PC-9 (cell line): Measurements from ENCODE around the gene DCAKD. TPM values are rescaled to one million over a fixed set of nuclear protein-coding genes. Genes with fewer than 3 reads are reported as not detected.

Experiments
- BruUV-seq: library from RNA; stranded (reverse); fragments of 400-500 nt; replicated peaks from 2 replicates; lab custom pipeline; 2021; lab: Mats Ljungman, UMichigan
- CTCF ChIA-PET: fragments of 300-600 bp; sonication (Branson Sonifier 250); formaldehyde crosslinking; loops from one replicate; lab custom pipeline; 2022; ENCODE audit warnings: antibody characterized with exemption; lab: Charles Lee
- POLR2A ChIA-PET: fragments of 300-600 bp; sonication (Branson Sonifier 250); formaldehyde crosslinking; loops from one replicate; lab custom pipeline; 2022; ENCODE audit warnings: antibody characterized with exemption; ENCODE audit not compliant: unreplicated experiment; lab: Charles Lee
- DNase-seq, 2 experiments: peaks; one replicate each; pipeline versions ENCODE4 v3.0.0 to v3.0.0-alpha.2; 2015 to 2022; ENCODE audit warnings: mixed read lengths in 1 of 2
- H2AFZ ChIP-seq: fragments of 200-600 bp; sonication (generic); 2 replicates; pipeline ENCODE4 v1.8.1; 2017; ENCODE audit warnings: antibody characterized with exemption
- H3F3A ChIP-seq: fragments of 200-600 bp; sonication (generic); 2 replicates; pipeline ENCODE4 v1.8.1; 2017; ENCODE audit warnings: antibody characterized with exemption, mild to moderate bottlenecking, low read depth; ENCODE audit not compliant: insufficient read depth
- H3K27ac ChIP-seq: fragments of 200-600 bp; sonication (generic); 2 replicates; pipeline ENCODE4 v1.6.1; 2016; ENCODE audit warnings: mixed run types
- H3K27me3 ChIP-seq: fragments of 200-600 bp; sonication (generic); 2 replicates; pipeline ENCODE4 v1.6.1; 2016; ENCODE audit warnings: low read depth, mixed run types; ENCODE audit not compliant: insufficient read depth
- H3K36me3 ChIP-seq: fragments of 200-600 bp; sonication (generic); 2 replicates; pipeline ENCODE4 v1.6.1; 2016; ENCODE audit warnings: low read depth, mixed run types
- H3K4me1 ChIP-seq: fragments of 200-600 bp; sonication (generic); replicated peaks from 2 replicates; pipeline ENCODE4 v1.6.1; 2016; ENCODE audit warnings: mixed run types; ENCODE audit not compliant: insufficient read depth
- H3K4me2 ChIP-seq: fragments of 200-600 bp; sonication (generic); 2 replicates; pipeline ENCODE4 v1.6.1; 2017; ENCODE audit warnings: mixed run types
- H3K4me3 ChIP-seq: fragments of 200-600 bp; sonication (generic); 2 replicates; pipeline ENCODE4 v1.6.1; 2016; ENCODE audit warnings: mixed run types
- H3K79me2 ChIP-seq: fragments of 200-600 bp; sonication (generic); 2 replicates; pipeline ENCODE4 v1.6.1; 2017; ENCODE audit warnings: low read depth, mixed run types
- H3K9me2 ChIP-seq: fragments of 200-600 bp; sonication (generic); 2 replicates; pipeline ENCODE4 v1.8.1; 2017; ENCODE audit warnings: mild to moderate bottlenecking; ENCODE audit not compliant: insufficient read depth
- H3K9me3 ChIP-seq: fragments of 200-600 bp; sonication (generic); 2 replicates; pipeline ENCODE4 v1.8.1; 2016; ENCODE audit warnings: low read depth; ENCODE audit not compliant: insufficient read depth
- H4K20me1 ChIP-seq: fragments of 200-600 bp; sonication (generic); 2 replicates; pipeline ENCODE4 v1.8.1; 2017; ENCODE audit not compliant: insufficient read depth
- EZH2 ChIP-seq: fragments of 200-600 bp; sonication (generic); IDR thresholded peaks from 2 replicates; pipeline ENCODE4 v1.8.0; 2017; ENCODE audit warnings: antibody characterized with exemption, low read depth
- intact Hi-C: fragments of 100-400 bp; cut with micrococcal nuclease; formaldehyde crosslinking; loops from one replicate; pipeline ENCODE4 v1.10.0; 2022; ENCODE audit not compliant: unreplicated experiment
- total RNA-seq: library from RNA; stranded (reverse); gene quantifications from 2 replicates; pipeline ENCODE4 v1.2.3, GENCODE V29; 2021
- TF ChIP-seq, protein P1 (sequence below): fragments of 200-600 bp; sonication (generic); conservative IDR thresholded peaks from 2 replicates; pipeline ENCODE4 v1.6.1; 2017; ENCODE audit warnings: mixed run types, antibody characterized with exemption, mild to moderate bottlenecking, moderate library complexity

The DCAKD gene
- total RNA-seq, 1 experiment from 2014 or later, result 68.8 TPM

- CTCF ChIA-PET, result interaction anchor here (0.6 to 2.4 kb wide), 4 partner anchors 83 to 107 kb away, joined by 4 to 26 read pairs (median 8); no protein-coding TSS in a partner anchor
- no peak for DNase-seq
- Histone ChIP-seq H4K20me1 (no peaks in the 10 kb centered on the region; the same call in 1 of the 2 replicates), H3F3A (peaks cover 15% of the 10 kb centered on the region; the same call in 1 of the 2 replicates), H3K27ac (no peak overlapping the region), H2AFZ (peak overlapping the region; percentile 85), H3K27me3 (0 out of 2 replicates have a peak, but pooled peaks cover 4% of the 10 kb centered on the region), H3K79me2 (no peaks in the 10 kb centered on the region), H3K4me3 (peak overlapping the region; percentile 68), H3K4me1 (peaks cover 4% of the 10 kb centered on the region), H3K9me3 (no peaks in the 10 kb centered on the region), H3K36me3 (no peaks in the 10 kb centered on the region), H3K9me2 (no peaks in the 10 kb centered on the region), H3K4me2 (peak overlapping the region; percentile 99)
- no TSS peak for BruUV-seq
- intact Hi-C loops, result loop anchor here (2.0 to 5.0 kb wide), 3 partner anchors 76 to 244 kb away; partner anchors contain the start of gene EFTUD2
- POLR2A ChIA-PET, result no interaction called here
- TF ChIP-seq EZH2, result no peak
- TF ChIP-seq, protein P1, sequence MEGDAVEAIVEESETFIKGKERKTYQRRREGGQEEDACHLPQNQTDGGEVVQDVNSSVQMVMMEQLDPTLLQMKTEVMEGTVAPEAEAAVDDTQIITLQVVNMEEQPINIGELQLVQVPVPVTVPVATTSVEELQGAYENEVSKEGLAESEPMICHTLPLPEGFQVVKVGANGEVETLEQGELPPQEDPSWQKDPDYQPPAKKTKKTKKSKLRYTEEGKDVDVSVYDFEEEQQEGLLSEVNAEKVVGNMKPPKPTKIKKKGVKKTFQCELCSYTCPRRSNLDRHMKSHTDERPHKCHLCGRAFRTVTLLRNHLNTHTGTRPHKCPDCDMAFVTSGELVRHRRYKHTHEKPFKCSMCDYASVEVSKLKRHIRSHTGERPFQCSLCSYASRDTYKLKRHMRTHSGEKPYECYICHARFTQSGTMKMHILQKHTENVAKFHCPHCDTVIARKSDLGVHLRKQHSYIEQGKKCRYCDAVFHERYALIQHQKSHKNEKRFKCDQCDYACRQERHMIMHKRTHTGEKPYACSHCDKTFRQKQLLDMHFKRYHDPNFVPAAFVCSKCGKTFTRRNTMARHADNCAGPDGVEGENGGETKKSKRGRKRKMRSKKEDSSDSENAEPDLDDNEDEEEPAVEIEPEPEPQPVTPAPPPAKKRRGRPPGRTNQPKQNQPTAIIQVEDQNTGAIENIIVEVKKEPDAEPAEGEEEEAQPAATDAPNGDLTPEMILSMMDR, result no peak
These were observed 33.0 kb downstream of the DCAKD start for GRCh38 chr17:45018514-45018847.

DNA sequence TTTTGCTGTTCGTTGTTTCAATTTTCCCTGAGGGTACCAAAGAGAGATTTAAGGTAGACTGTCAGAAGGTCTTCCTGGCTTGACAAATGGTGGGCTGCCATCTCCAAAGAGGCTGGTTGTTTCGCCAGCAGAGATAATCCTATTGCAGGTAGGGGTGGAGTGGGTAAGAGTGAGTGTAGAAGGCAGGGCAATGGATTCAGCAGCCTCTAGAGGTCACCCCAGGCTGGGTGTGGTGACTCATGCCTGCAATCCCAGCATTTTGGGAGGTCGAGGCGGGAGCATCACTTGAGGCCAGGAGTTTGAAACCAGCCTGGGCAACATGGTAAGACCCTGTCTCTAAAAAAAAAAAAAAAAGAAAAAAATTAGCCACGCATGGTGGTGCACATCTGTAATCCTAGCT, 34.6 kb downstream of the DCAKD start:
- no peak overlapping the region for H3K4me3 ChIP-seq
- no peaks in the 10 kb centered on the region for H3K79me2 ChIP-seq
- peak in 1 of 2 experiments; percentile 11 for DNase-seq
- ChIA-PET POLR2A (no interaction called here), CTCF (no interaction called here)
- no peaks in the 10 kb centered on the region for H3K36me3 ChIP-seq
- no peak overlapping the region for H2AFZ ChIP-seq
- peaks cover 4% of the 10 kb centered on the region for H3K4me1 ChIP-seq
- no peak overlapping the region for H3K4me2 ChIP-seq
- H3K27ac ChIP-seq, result no peak overlapping the region
- H3F3A ChIP-seq, result peaks cover 11% of the 10 kb centered on the region; the same call in 1 of the 2 replicates
- BruUV-seq, result no TSS peak
- no peaks in the 10 kb centered on the region; the same call in 1 of the 2 replicates for H4K20me1 ChIP-seq
- no peaks in the 10 kb centered on the region for H3K9me3 ChIP-seq
- intact Hi-C loops, result loop anchor here (5.0 kb wide), 1 partner anchor 75 kb away; no protein-coding TSS in a partner anchor
- H3K9me2 ChIP-seq, result no peaks in the 10 kb centered on the region
- TF ChIP-seq EZH2, result no peak
- TF ChIP-seq, protein P1, result no peak; the same call in 1 of the 2 replicates
- 0 out of 2 replicates have a peak, but pooled peaks cover 4% of the 10 kb centered on the region for H3K27me3 ChIP-seq

- no peaks in the 10 kb centered on the region for H3K36me3 ChIP-seq
- intact Hi-C loops, result loop anchor here (5.0 kb wide), 1 partner anchor 74 kb away; no protein-coding TSS in a partner anchor
- CTCF ChIA-PET, result no interaction called here
- no peaks in the 10 kb centered on the region; the same call in 1 of the 2 replicates for H4K20me1 ChIP-seq
- no TSS peak for BruUV-seq
- H2AFZ ChIP-seq, result no peak overlapping the region
- H3K27ac ChIP-seq, result no peak overlapping the region
- no peaks in the 10 kb centered on the region for H3K9me2 ChIP-seq
- no peak overlapping the region for H3K4me2 ChIP-seq
- no peaks in the 10 kb centered on the region; the same call in 1 of the 2 replicates for H3K4me1 ChIP-seq
- 0 out of 2 replicates have a peak, but pooled peaks cover 4% of the 10 kb centered on the region for H3K27me3 ChIP-seq
- POLR2A ChIA-PET, result no interaction called here
- peaks cover 11% of the 10 kb centered on the region; the same call in 1 of the 2 replicates for H3F3A ChIP-seq
- no peaks in the 10 kb centered on the region for H3K9me3 ChIP-seq
- no peak for DNase-seq
- TF ChIP-seq EZH2, result no peak
- TF ChIP-seq, protein P1, result no peak
- no peaks in the 10 kb centered on the region for H3K79me2 ChIP-seq
- H3K4me3 ChIP-seq, result no peak overlapping the region
These were observed 35.2 kb downstream of the DCAKD start for GRCh38 chr17:45016237-45016636.
